Measurements from ENCODE around the gene KLC3.

KLC3 gene

GRCh38 chr19:45358213-45358792 is 17.8 kb downstream of the KLC3 start:
- no peak overlapping the region for H3K4me3 ChIP-seq (ENCODE audit: low read depth, low read length)
- H3K27me3 ChIP-seq: no peaks in the 10 kb centered on the region
- H3K9me3 ChIP-seq: no peaks in the 10 kb centered on the region; the same call in 1 of the 2 replicates
- peaks cover 17% of the 10 kb centered on the region for H3K36me3 ChIP-seq
- DNase-seq: no peak
- no peaks in the 10 kb centered on the region for H3K4me1 ChIP-seq
- no peak for TF ChIP-seq CTCF (IDR thresholded peaks at IDR 0.05; ENCODE audit: low read depth, low read length)

- Histone ChIP-seq H3K4me1 (no peaks in the 10 kb centered on the region), H3K4me3 (ENCODE audit: low read depth, low read length) (no peak overlapping the region), H3K36me3 (peaks cover 10% of the 10 kb centered on the region), H3K27me3 (no peaks in the 10 kb centered on the region), H3K9me3 (no peaks in the 10 kb centered on the region; the same call in 1 of the 2 replicates)
- TF ChIP-seq CTCF (IDR thresholded peaks at IDR 0.05; ENCODE audit: low read depth, low read length): no peak
- DNase-seq: no peak
These were observed 21.1 kb downstream of the KLC3 start for GRCh38 chr19:45361608-45362007.

GRCh38 chr19:45362291-45362690 is 21.7 kb downstream of the KLC3 start:
- no peaks in the 10 kb centered on the region for H3K4me1 ChIP-seq
- peaks cover 10% of the 10 kb centered on the region for H3K36me3 ChIP-seq
- H3K4me3 ChIP-seq (ENCODE audit: low read depth, low read length): no peak overlapping the region
- no peaks in the 10 kb centered on the region for H3K27me3 ChIP-seq
- no peaks in the 10 kb centered on the region for H3K9me3 ChIP-seq
- no peak for DNase-seq
- no peak for TF ChIP-seq CTCF (IDR thresholded peaks at IDR 0.05; ENCODE audit: low read depth, low read length)

- no peak for DNase-seq
- no peaks in the 10 kb centered on the region for H3K9me3 ChIP-seq
- no peaks in the 10 kb centered on the region for H3K4me1 ChIP-seq
- no peak overlapping the region for H3K4me3 ChIP-seq (ENCODE audit: low read depth, low read length)
- TF ChIP-seq CTCF (IDR thresholded peaks at IDR 0.05; ENCODE audit: low read depth, low read length): no peak
- H3K27me3 ChIP-seq: no peaks in the 10 kb centered on the region
- H3K36me3 ChIP-seq: peaks cover 10% of the 10 kb centered on the region
These were observed 23.4 kb downstream of the KLC3 start for GRCh38 chr19:45363861-45364459.

GRCh38 chr19:45364696-45365095 is 24.1 kb downstream of the KLC3 start:
- H3K36me3 ChIP-seq: peaks cover 10% of the 10 kb centered on the region
- no peak for TF ChIP-seq CTCF (IDR thresholded peaks at IDR 0.05; ENCODE audit: low read depth, low read length)
- H3K27me3 ChIP-seq: no peaks in the 10 kb centered on the region

GRCh38 chr19:45368127-45368526 is 27.6 kb downstream of the KLC3 start:
- no peak for DNase-seq

More at GRCh38 chr19:45364696-45365095, 24.1 kb downstream of the KLC3 start:
- DNase-seq: no peak
- H3K4me3 ChIP-seq (ENCODE audit: low read depth, low read length): no peak overlapping the region
- no peaks in the 10 kb centered on the region for H3K4me1 ChIP-seq
- H3K9me3 ChIP-seq: no peaks in the 10 kb centered on the region

More at GRCh38 chr19:45368127-45368526, 27.6 kb downstream of the KLC3 start:
- Histone ChIP-seq H3K36me3 (no peaks in the 10 kb centered on the region; the same call in 1 of the 2 replicates), H3K4me3 (ENCODE audit: low read depth, low read length) (no peak overlapping the region), H3K4me1 (no peaks in the 10 kb centered on the region; the same call in 1 of the 2 replicates), H3K27me3 (no peaks in the 10 kb centered on the region), H3K9me3 (no peaks in the 10 kb centered on the region)
- no peak for TF ChIP-seq CTCF (IDR thresholded peaks at IDR 0.05; ENCODE audit: low read depth, low read length)
